ENCODE measurements around the gene ENO1.

Gene ENO1

GRCh38 chr1:8813016-8813763 is 65.3 kb downstream of the ENO1 start:
- DNase-seq (ENCODE audit: low read depth in 2 of 2) = no peak

DNA sequence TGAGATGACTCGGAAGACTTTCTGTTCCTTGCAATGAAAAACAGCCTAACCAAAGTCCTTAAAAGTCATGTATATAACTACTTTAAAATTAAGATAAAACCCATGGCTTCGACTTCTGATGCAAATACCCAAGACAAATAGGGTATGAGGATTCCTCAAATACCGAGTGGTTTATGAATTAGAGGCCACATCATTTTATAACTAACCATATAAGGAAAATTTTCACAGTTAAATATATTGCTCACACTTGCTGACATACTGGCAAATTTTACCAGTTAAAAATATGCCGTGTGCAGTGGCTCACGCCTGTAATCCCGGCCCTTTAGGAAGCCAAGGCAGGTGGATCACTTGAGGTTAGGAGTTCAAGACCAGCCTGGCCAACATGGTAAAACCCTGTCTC is 66.4 kb downstream of the ENO1 start:
- no peak for DNase-seq (ENCODE audit: low read depth in 2 of 2)

Measured in activated CD4-positive, alpha-beta T cell treated with anti-CD3 and anti-CD28 coated beads for 24 hours (primary cell).